HCT116 (cell line): Measurements from ENCODE around the gene VAMP1.

Experiments
- FOSL1 ChIP-seq: IDR thresholded peaks from 2 replicates; pipeline ENCODE4 v1.6.1; 2012; ENCODE audit warnings: low read depth
- TF ChIP-seq, protein P1 (sequence below), 3 experiments: fragments of 200-600 bp in 1 of 3; sonication (generic) in 1 of 3; IDR thresholded peaks in 2 of 3; conservative IDR thresholded peaks in 1 of 3; 2 replicates each; pipeline ENCODE4 v1.5.1; 2012 to 2017; ENCODE audit warnings: low read depth in 2 of 3, low read length in 2 of 3, antibody characterized with exemption in 1 of 3, borderline replicate concordance in 1 of 3, control low read depth in 1 of 3, mild to moderate bottlenecking in 1 of 3, mixed read lengths in 1 of 3, mixed run types in 1 of 3, moderate library complexity in 1 of 3; ENCODE audit not compliant: insufficient read depth in 1 of 3

DNA sequence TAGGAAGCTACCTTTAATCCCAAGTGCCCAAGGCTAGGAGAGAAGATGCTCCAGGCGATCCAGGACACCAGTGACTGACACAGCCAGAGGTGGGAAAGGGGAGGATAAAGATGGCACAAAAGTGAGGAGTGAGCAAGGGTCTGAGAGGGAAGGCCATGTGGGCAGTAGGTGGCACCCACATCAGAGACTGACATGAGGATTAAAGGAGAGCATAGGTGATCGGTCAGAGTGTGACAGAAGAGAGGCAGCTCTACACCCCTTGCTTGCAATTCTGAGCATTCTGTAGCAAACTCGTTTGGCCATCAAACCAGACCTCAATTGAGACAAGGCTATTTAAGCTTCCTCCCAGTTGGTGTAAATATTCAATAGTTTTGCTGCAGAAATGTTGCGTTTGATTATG lies 26.4 kb downstream of the VAMP1 start:
- TF ChIP-seq FOSL1 = no peak
- TF ChIP-seq, protein P1, sequence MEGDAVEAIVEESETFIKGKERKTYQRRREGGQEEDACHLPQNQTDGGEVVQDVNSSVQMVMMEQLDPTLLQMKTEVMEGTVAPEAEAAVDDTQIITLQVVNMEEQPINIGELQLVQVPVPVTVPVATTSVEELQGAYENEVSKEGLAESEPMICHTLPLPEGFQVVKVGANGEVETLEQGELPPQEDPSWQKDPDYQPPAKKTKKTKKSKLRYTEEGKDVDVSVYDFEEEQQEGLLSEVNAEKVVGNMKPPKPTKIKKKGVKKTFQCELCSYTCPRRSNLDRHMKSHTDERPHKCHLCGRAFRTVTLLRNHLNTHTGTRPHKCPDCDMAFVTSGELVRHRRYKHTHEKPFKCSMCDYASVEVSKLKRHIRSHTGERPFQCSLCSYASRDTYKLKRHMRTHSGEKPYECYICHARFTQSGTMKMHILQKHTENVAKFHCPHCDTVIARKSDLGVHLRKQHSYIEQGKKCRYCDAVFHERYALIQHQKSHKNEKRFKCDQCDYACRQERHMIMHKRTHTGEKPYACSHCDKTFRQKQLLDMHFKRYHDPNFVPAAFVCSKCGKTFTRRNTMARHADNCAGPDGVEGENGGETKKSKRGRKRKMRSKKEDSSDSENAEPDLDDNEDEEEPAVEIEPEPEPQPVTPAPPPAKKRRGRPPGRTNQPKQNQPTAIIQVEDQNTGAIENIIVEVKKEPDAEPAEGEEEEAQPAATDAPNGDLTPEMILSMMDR (IDR thresholded peaks at IDR 0.05 in 2 of 3, conservative IDR thresholded peaks at IDR 0.05 in 1 of 3; ENCODE audit: borderline replicate concordance in 1 of 3, insufficient read depth in 1 of 3, low read depth in 2 of 3, low read length in 2 of 3) = no peak
